OCI-LY3 (cell line): ENCODE results near the gene PAX5.

Experiments
- H2AFZ ChIP-seq: fragments of 200-600, 300-600 bp; shearing (Covaris generic); 2 replicates; pipeline ENCODE4 v1.6.0; 2014; ENCODE audit warnings: antibody characterized with exemption, low read depth, low read length
- H3K27ac ChIP-seq: fragments of 200-600, 300-600 bp; sonication (generic); 2 replicates; pipeline ENCODE4 v1.5.1; 2014; ENCODE audit warnings: mild to moderate bottlenecking, low read length, moderate library complexity, mixed read lengths
- H3K27me3 ChIP-seq: fragments of 200-600, 300-600 bp; sonication (generic); 2 replicates; pipeline ENCODE4 v1.6.1; 2014; ENCODE audit warnings: low read depth, low read length, mixed read lengths
- H3K36me3 ChIP-seq: fragments of 200-600, 300-600 bp; sonication (generic); replicated peaks from 2 replicates; pipeline ENCODE3; 2014; ENCODE audit warnings: low read depth, low read length, mixed read lengths
- H3K4me1 ChIP-seq: fragments of 300-600, 200-600 bp; sonication (generic); 2 replicates; pipeline ENCODE4 v1.6.1; 2014; ENCODE audit warnings: low read length, mixed read lengths
- H3K4me2 ChIP-seq: fragments of 200-600, 300-600 bp; sonication (generic); 2 replicates; pipeline ENCODE4 v1.6.1; 2014; ENCODE audit warnings: low read length, mixed read lengths
- H3K4me3 ChIP-seq: fragments of 300-600, 200-600 bp; sonication (generic); 2 replicates; pipeline ENCODE4 v1.5.1; 2014; ENCODE audit warnings: antibody characterized with exemption, mild to moderate bottlenecking, low read length, moderate library complexity
- H3K79me2 ChIP-seq: fragments of 300-600, 200-600 bp; shearing (Covaris generic); 2 replicates; pipeline ENCODE4 v1.6.1; 2014; ENCODE audit warnings: mild to moderate bottlenecking, low read length, mixed read lengths
- H3K9ac ChIP-seq: fragments of 300-600, 200-600 bp; shearing (Covaris generic); 2 replicates; pipeline ENCODE4 v1.6.0; 2014; ENCODE audit warnings: mild to moderate bottlenecking, low read length, moderate library complexity
- H3K9me3 ChIP-seq: fragments of 200-600, 300-600 bp; shearing (Covaris generic); 2 replicates; pipeline ENCODE4 v1.6.1; 2014; ENCODE audit warnings: low read length, mixed read lengths; ENCODE audit not compliant: insufficient read depth
- H4K20me1 ChIP-seq: fragments of 200-600, 300-600 bp; sonication (generic); 2 replicates; pipeline ENCODE4 v1.6.1; 2016; ENCODE audit warnings: low read length, mixed read lengths; ENCODE audit not compliant: insufficient read depth
- CTCF ChIP-seq: fragments of 200-600, 300-600 bp; sonication (generic); IDR thresholded peaks from 2 replicates; pipeline ENCODE4 v1.5.1; 2014; ENCODE audit warnings: antibody characterized with exemption, low read length, low read depth
- EZH2phosphoT487 ChIP-seq: fragments of 200-600 bp; shearing (Covaris generic); IDR thresholded peaks from 2 replicates; pipeline ENCODE4 v1.6.1; 2018; ENCODE audit warnings: antibody characterized with exemption, mixed run types, low read depth

PAX5 gene

GRCh38 chr9:36823466-36823865 lies 210.6 kb downstream of the PAX5 start:
- no peaks in the 10 kb centered on the region for H3K79me2 ChIP-seq
- TF ChIP-seq CTCF (no peak), EZH2phosphoT487 (no peak)
- peaks cover 6% of the 10 kb centered on the region; the same call in 1 of the 2 replicates for H3K27me3 ChIP-seq

GRCh38 chr9:36822201-36822600 lies 211.9 kb downstream of the PAX5 start:
- Histone ChIP-seq H4K20me1 (no peaks in the 10 kb centered on the region), H3K4me3 (no peak overlapping the region), H3K9me3 (no peaks in the 10 kb centered on the region), H3K4me1 (peaks cover 13% of the 10 kb centered on the region), H3K27me3 (peaks cover 6% of the 10 kb centered on the region; the same call in 1 of the 2 replicates), H3K79me2 (no peaks in the 10 kb centered on the region), H3K27ac (no peak overlapping the region), H3K4me2 (no peak overlapping the region), H3K9ac (no peak overlapping the region), H2AFZ (no peak overlapping the region), H3K36me3 (no peaks in the 10 kb centered on the region)
- TF ChIP-seq CTCF (no peak), EZH2phosphoT487 (no peak)

More at GRCh38 chr9:36823466-36823865, 210.6 kb downstream of the PAX5 start:
- Histone ChIP-seq H3K27ac (no peak overlapping the region), H3K36me3 (no peaks in the 10 kb centered on the region), H2AFZ (no peak overlapping the region), H4K20me1 (no peaks in the 10 kb centered on the region), H3K4me3 (no peak overlapping the region), H3K9me3 (no peaks in the 10 kb centered on the region), H3K4me1 (peaks cover 13% of the 10 kb centered on the region), H3K4me2 (no peak overlapping the region), H3K9ac (no peak overlapping the region)

- H3K9ac ChIP-seq: no peak overlapping the region
- H3K79me2 ChIP-seq: no peaks in the 10 kb centered on the region
Measured at GRCh38 chr9:36820392-36820861, 213.6 kb downstream of the PAX5 start.

More at GRCh38 chr9:36820392-36820861, 213.6 kb downstream of the PAX5 start:
- Histone ChIP-seq H3K4me1 (peaks cover 13% of the 10 kb centered on the region), H3K9me3 (no peaks in the 10 kb centered on the region), H3K4me2 (no peak overlapping the region), H3K36me3 (no peaks in the 10 kb centered on the region), H2AFZ (no peak overlapping the region), H3K27ac (no peak overlapping the region), H3K27me3 (peaks cover 3% of the 10 kb centered on the region; the same call in 1 of the 2 replicates), H4K20me1 (no peaks in the 10 kb centered on the region), H3K4me3 (no peak overlapping the region)
- no peak for TF ChIP-seq EZH2phosphoT487
- TF ChIP-seq CTCF: no peak
